ENCODE data around the gene DDX54. TPM values are rescaled to one million over a fixed set of nuclear protein-coding genes. Genes with fewer than 3 reads are reported as not detected.
A peak's percentile ranks its signal among the peaks of the same experiment; 100 is the strongest.

DDX54 gene
- total and polyA plus RNA-seq, 2 of the 8 experiments (the other 6 are each of a cell fraction or from before 2014, with no cell fraction given) = 64.9 to 113 TPM

- Histone ChIP-seq H4K5ac (ENCODE audit: insufficient read length, low read depth, low read length) (no peak overlapping the region), H3K9ac (replicated peaks in 1 of 4; ENCODE audit: extremely low read depth in 1 of 4, low read depth in 3 of 4, low read length in 3 of 4) (no peak overlapping the region), H4K91ac (replicated peaks; ENCODE audit: insufficient read length, low read length) (no peak overlapping the region), H4K8ac (ENCODE audit: extremely low read depth, insufficient read depth, low read length) (no peak overlapping the region), H3K23me2 (ENCODE audit: low read depth, low read length) (no peaks in the 10 kb centered on the region), H2BK5ac (ENCODE audit: low read depth, low read length) (no peak overlapping the region), H2BK120ac (replicated peaks; ENCODE audit: low read depth, low read length) (no peak overlapping the region), H2AK5ac (ENCODE audit: low read depth, low read length) (no peak overlapping the region), H3K4me3 (ENCODE audit: extremely low read depth in 1 of 4, insufficient read depth in 2 of 4, low read depth in 3 of 4, low read length in 4 of 4) (no peak overlapping the region), H3K4me2 (ENCODE audit: insufficient read depth in 1 of 2, low read depth in 2 of 2, low read length in 2 of 2) (no peak overlapping the region), H2BK15ac (ENCODE audit: low read length) (no peak overlapping the region), H3K18ac (ENCODE audit: extremely low read depth, low read length) (peak overlapping the region; percentile 7; the same call in 1 of the 2 replicates), H3K27ac (ENCODE audit: low read depth, low read length) (no peak overlapping the region), H3K4me1 (replicated peaks in 1 of 4; ENCODE audit: control insufficient read depth in 3 of 4, insufficient read depth in 4 of 4, low read length in 3 of 4) (peaks cover 0 to 5% (median 0%) of the 10 kb centered on the region in 4 experiments; a peak in 2 of 7 replicates), H3K9me3 (ENCODE audit: insufficient read depth in 2 of 2, low read depth in 1 of 2, low read length in 1 of 2) (no peaks in the 10 kb centered on the region), H2BK12ac (ENCODE audit: low read depth, low read length) (0 out of 2 replicates have a peak overlapping the region, but pooled peaks have one; percentile 60), H3K23ac (ENCODE audit: insufficient read length) (no peak overlapping the region), H2BK20ac (ENCODE audit: low read length) (no peak overlapping the region), H3K36me3 (ENCODE audit: control insufficient read depth in 2 of 4, insufficient read depth in 4 of 4, low read length in 3 of 4) (peaks cover 0 to 4% (median under 1%) of the 10 kb centered on the region in 4 experiments; a peak in 3 of 8 replicates), H3K27me3 (replicated peaks in 1 of 4; ENCODE audit: control insufficient read depth in 3 of 4, extremely low read depth in 1 of 4, insufficient read depth in 3 of 4, low read length in 3 of 4) (no peaks in the 10 kb centered on the region), H2AFZ (ENCODE audit: low read length) (no peak overlapping the region), H3K56ac (replicated peaks; ENCODE audit: insufficient read length, low read depth, low read length) (no peak overlapping the region), H3K79me1 (ENCODE audit: low read depth, low read length) (no peaks in the 10 kb centered on the region), H3K79me2 (ENCODE audit: control insufficient read depth in 1 of 2, insufficient read depth in 2 of 2, low read length in 2 of 2) (no peaks in the 10 kb centered on the region), H3K14ac (ENCODE audit: insufficient read length) (no peak overlapping the region), H4K20me1 (replicated peaks in 1 of 2; ENCODE audit: control insufficient read depth in 1 of 2, insufficient read depth in 2 of 2, low read length in 2 of 2) (no peaks in the 10 kb centered on the region), H3K4ac (replicated peaks; ENCODE audit: insufficient read length, low read depth, low read length) (no peak overlapping the region)
- POLR2A ChIA-PET (ENCODE audit: partially characterized antibody) = interaction anchor here (0.6 to 3.5 kb wide), 6 partner anchors 11 to 96 kb away, joined by 3 to 30 read pairs (median 4); partner anchors contain the start of genes DDX54, RITA1 and TPCN1
- CTCF ChIA-PET (ENCODE audit: partially characterized antibody) = interaction anchor here (0.6 to 1.9 kb wide), 12 partner anchors 11 to 228 kb away, joined by 3 to 10 read pairs (median 4); no protein-coding TSS in a partner anchor
- FAIRE-seq = no peak
- no peak for TF ChIP-seq NRF1 (IDR thresholded peaks at IDR 0.05; ENCODE audit: low read depth, low read length)
- TF ChIP-seq ZNF274 (IDR thresholded peaks at IDR 0.05; ENCODE audit: borderline replicate concordance, extremely low read depth, low read length) = no peak
- TF ChIP-seq RAD21 (IDR thresholded peaks at IDR 0.05 in 1 of 2, conservative IDR thresholded peaks at IDR 0.05 in 1 of 2; ENCODE audit: low read depth in 2 of 2, low read length in 2 of 2) = peak; percentile 80 to 81
- TF ChIP-seq GABPA (IDR thresholded peaks at IDR 0.05; ENCODE audit: borderline replicate concordance, insufficient read depth, low read length) = no peak
- TF ChIP-seq RNF2 (IDR thresholded peaks at IDR 0.05; ENCODE audit: borderline replicate concordance, low read depth, low read length, missing control alignments, poor library complexity, severe bottlenecking) = no peak
- peak; percentile 65 to 73 (median 72) for TF ChIP-seq CTCF (IDR thresholded peaks at IDR 0.05; ENCODE audit: control extremely low read depth in 1 of 3, insufficient read depth in 1 of 3, low read depth in 1 of 3, low read length in 3 of 3)
- peak; percentile 24; the same call in 1 of the 2 replicates for TF ChIP-seq YY1 (IDR thresholded peaks at IDR 0.05; ENCODE audit: low read depth, low read length)
- TF ChIP-seq POLR2AphosphoS5 (IDR thresholded peaks at IDR 0.05; ENCODE audit: low read depth, low read length) = no peak
- TF ChIP-seq SP2 (IDR thresholded peaks at IDR 0.05; ENCODE audit: low read length) = peak; percentile 19; the same call in 1 of the 2 replicates
- peak in 1 of 2 experiments; percentile 72 for DNase-seq (ENCODE audit: low read depth in 1 of 2, low spot score in 2 of 2)
- 33% methylated on average over 4 of the region's 4 CpGs; no CpG with 5 or more reads in 1 of the 2 experiments for WGBS, 2 experiments (ENCODE audit: extremely low coverage in 1 of 2, insufficient coverage in 1 of 2, insufficient read length in 1 of 2, insufficient replicate concordance in 2 of 2, low coverage in 1 of 2, low lambda C conversion rate in 2 of 2, missing lambda C conversion rate in 1 of 2)
Observed at GRCh38 chr12:113196990-113197389, 11.7 kb upstream of the DDX54 start.
